Natural killer cell (primary cell): ENCODE data around the gene EXOC4. TPM values are rescaled to one million over a fixed set of nuclear protein-coding genes. Genes with fewer than 3 reads are reported as not detected.

ENCODE experiments used
- ATAC-seq, 3 donors: fragments of 150-1000 bp in 2 of 3; fragments of 200-7000 bp in 1 of 3; cut with Tn5 transposase; 1 replicate in 1 of 3; 2 replicates in 2 of 3; pipeline ENCODE4 v1.10.0; 2021; ENCODE audit warnings: mild to moderate bottlenecking in 2 of 3, moderate library complexity in 2 of 3
- DNase-seq, 2 donors: peaks; one replicate each; pipeline versions ENCODE4 v3.0.0 to v3.0.0-alpha.2; 2013 to 2021; ENCODE audit warnings: mixed read lengths in 1 of 2
- H3K27ac ChIP-seq: one replicate; pipeline ENCODE4 v1.5.1; 2013; ENCODE audit warnings: mild to moderate bottlenecking, low read length
- H3K27me3 ChIP-seq: one replicate; pipeline ENCODE4 v1.6.1; 2013; ENCODE audit warnings: low read length; ENCODE audit not compliant: control insufficient read depth, insufficient read depth
- H3K36me3 ChIP-seq: one replicate; pipeline ENCODE4 v1.6.1; 2013; ENCODE audit warnings: low read length; ENCODE audit not compliant: control insufficient read depth, insufficient read depth
- H3K4me1 ChIP-seq: one replicate; pipeline ENCODE4 v1.6.1; 2013; ENCODE audit warnings: low read length; ENCODE audit not compliant: control insufficient read depth, insufficient read depth
- H3K4me3 ChIP-seq: one replicate; pipeline ENCODE4 v1.5.1; 2013; ENCODE audit warnings: low read length
- H3K9me3 ChIP-seq: one replicate; pipeline ENCODE4 v1.6.1; 2013; ENCODE audit warnings: low read length; ENCODE audit not compliant: control insufficient read depth, insufficient read depth
- H3K27ac Mint-ChIP-seq, 2 donors: one replicate each; pipeline ENCODE4 v1.8.0; 2022; ENCODE audit warnings: mild to moderate bottlenecking in 2 of 2, mixed read lengths in 2 of 2, moderate library complexity in 1 of 2
- H3K27me3 Mint-ChIP-seq, 2 donors: one replicate each; pipeline ENCODE4 v1.8.0; 2022; ENCODE audit warnings: low read depth in 2 of 2, mixed read lengths in 2 of 2
- H3K36me3 Mint-ChIP-seq: one replicate; pipeline ENCODE4 v1.8.0; 2022; ENCODE audit warnings: mixed read lengths
- H3K4me1 Mint-ChIP-seq, 2 donors: one replicate each; pipeline ENCODE4 v1.8.0; 2022; ENCODE audit warnings: mixed read lengths in 2 of 2
- H3K4me3 Mint-ChIP-seq: one replicate; pipeline ENCODE4 v1.8.0; 2022; ENCODE audit warnings: mild to moderate bottlenecking, moderate library complexity, mixed read lengths
- H3K9me3 Mint-ChIP-seq, 2 donors: one replicate each; pipeline ENCODE4 v1.8.0; 2022; ENCODE audit warnings: mixed read lengths in 2 of 2
- CTCF ChIP-seq: fragments of 200-600 bp; IDR thresholded peaks from one replicate; pipeline ENCODE4 v1.8.0; 2022; ENCODE audit warnings: antibody characterized with exemption
- WGBS: methylation state at CpG from one replicate; pipeline ENCODE4 v1.1.7; 2013; ENCODE audit warnings: missing lambda C conversion rate; ENCODE audit not compliant: insufficient coverage; 5-methylcytosine and 5-hydroxymethylcytosine counted together
- intact Hi-C: fragments of 100-400 bp; cut with micrococcal nuclease; formaldehyde crosslinking; loops from one replicate; pipeline ENCODE4 v1.14.2; 2022
- total RNA-seq, 4 donors: library from RNA; stranded (reverse); fragments of 120-200 nt in 1 of 4; gene quantifications; one replicate each; pipeline versions ENCODE4 v1.2.3 to v1.2.4, GENCODE V29; 2013 to 2022

The EXOC4 gene
- total RNA-seq, 3 donors from 2014 or later (not counting 1 experiment from before 2014, with no cell fraction given): 105 to 148 (median 123) TPM

- no CpG with 5 or more reads among the region's 2 CpGs for WGBS
- Mint-ChIP-seq H3K4me3 (no peak overlapping the region), H3K9me3 (no peaks in the 10 kb centered on the region), H3K4me1 (peaks cover 21 to 22% of the 10 kb centered on the region in 2 donors), H3K27me3 (no peaks in the 10 kb centered on the region), H3K27ac (no peak overlapping the region), H3K36me3 (peaks cover 14% of the 10 kb centered on the region)
- no peak for DNase-seq
- Histone ChIP-seq H3K27me3 (no peaks in the 10 kb centered on the region), H3K4me1 (no peaks in the 10 kb centered on the region), H3K27ac (no peak overlapping the region), H3K9me3 (no peaks in the 10 kb centered on the region), H3K36me3 (peaks cover 21% of the 10 kb centered on the region), H3K4me3 (no peak overlapping the region)
- ATAC-seq: no peak
- intact Hi-C loops: no loop called here
- no peak for TF ChIP-seq CTCF
Observed at GRCh38 chr7:133272336-133272735, 19.5 kb downstream of the EXOC4 start.

- no peak for ATAC-seq
- no peaks in the 10 kb centered on the region for H3K9me3 Mint-ChIP-seq
- no peak for TF ChIP-seq CTCF
- peaks cover 23% of the 10 kb centered on the region for H3K36me3 Mint-ChIP-seq
- Histone ChIP-seq H3K4me3 (no peak overlapping the region), H3K4me1 (no peaks in the 10 kb centered on the region), H3K36me3 (peaks cover 26% of the 10 kb centered on the region), H3K9me3 (no peaks in the 10 kb centered on the region), H3K27me3 (no peaks in the 10 kb centered on the region), H3K27ac (no peak overlapping the region)
- WGBS: 97% methylated on average over 2 of the region's 3 CpGs
- peaks cover 18 to 19% of the 10 kb centered on the region in 2 donors for H3K4me1 Mint-ChIP-seq
- intact Hi-C loops: no loop called here
- no peak for DNase-seq
- no peaks in the 10 kb centered on the region for H3K27me3 Mint-ChIP-seq
- no peak overlapping the region for H3K4me3 Mint-ChIP-seq
- H3K27ac Mint-ChIP-seq: no peak overlapping the region
Observed at GRCh38 chr7:133273227-133273626, 20.3 kb downstream of the EXOC4 start.

GRCh38 chr7:133274265-133274664 lies 21.4 kb downstream of the EXOC4 start:
- Histone ChIP-seq H3K27ac (no peak overlapping the region), H3K36me3 (peaks cover 29% of the 10 kb centered on the region), H3K4me1 (no peaks in the 10 kb centered on the region), H3K9me3 (no peaks in the 10 kb centered on the region), H3K27me3 (no peaks in the 10 kb centered on the region), H3K4me3 (no peak overlapping the region)
- peaks cover 25% of the 10 kb centered on the region for H3K36me3 Mint-ChIP-seq
- H3K9me3 Mint-ChIP-seq: no peaks in the 10 kb centered on the region
- H3K27ac Mint-ChIP-seq: no peak overlapping the region
- no peak overlapping the region for H3K4me3 Mint-ChIP-seq
- ATAC-seq (no peak), DNase-seq (no peak)
- no peak for TF ChIP-seq CTCF
- H3K27me3 Mint-ChIP-seq: no peaks in the 10 kb centered on the region
- intact Hi-C loops: no loop called here
- H3K4me1 Mint-ChIP-seq: peaks cover 12% of the 10 kb centered on the region in 2 donors
- WGBS: 100% methylated on average over 1 of the region's 1 CpG

GRCh38 chr7:133275008-133275407 lies 22.1 kb downstream of the EXOC4 start:
- intact Hi-C loops: no loop called here
- H3K36me3 Mint-ChIP-seq: peaks cover 25% of the 10 kb centered on the region
- no peaks in the 10 kb centered on the region for H3K27me3 ChIP-seq
- ATAC-seq (no peak), DNase-seq (no peak)
- no peak overlapping the region for H3K27ac Mint-ChIP-seq
- no peaks in the 10 kb centered on the region for H3K4me1 ChIP-seq
- H3K4me3 Mint-ChIP-seq: no peak overlapping the region
- H3K9me3 Mint-ChIP-seq: no peaks in the 10 kb centered on the region
- peaks cover 29% of the 10 kb centered on the region for H3K36me3 ChIP-seq
- H3K27ac ChIP-seq: no peak overlapping the region
- no peaks in the 10 kb centered on the region for H3K27me3 Mint-ChIP-seq
- TF ChIP-seq CTCF: no peak
- peaks cover 8% of the 10 kb centered on the region in 2 donors for H3K4me1 Mint-ChIP-seq
- H3K9me3 ChIP-seq: no peaks in the 10 kb centered on the region
- H3K4me3 ChIP-seq: no peak overlapping the region
- WGBS: over 99% methylated on average over 8 of the region's 8 CpGs
